ENCODE data around the gene HLX.

Gene HLX

GRCh38 chr1:220901881-220902280 lies 22.6 kb downstream of the HLX start:
- FAIRE-seq = no peak

GRCh38 chr1:220902916-220903315 lies 23.7 kb downstream of the HLX start:
- FAIRE-seq = no peak

GRCh38 chr1:220904876-220905275 lies 25.6 kb downstream of the HLX start:
- FAIRE-seq = no peak

GRCh38 chr1:220905650-220906560 lies 26.7 kb downstream of the HLX start:
- no peak for FAIRE-seq

- no peak for FAIRE-seq
Measured at GRCh38 chr1:220906561-220907334, 27.5 kb downstream of the HLX start.

- FAIRE-seq = no peak
Measured at GRCh38 chr1:220908757-220909156, 29.5 kb downstream of the HLX start.

- no peak for FAIRE-seq
Measured at GRCh38 chr1:220910021-220910420, 30.8 kb downstream of the HLX start.

- FAIRE-seq = no peak
Measured at GRCh38 chr1:220914283-220915116, 35.3 kb downstream of the HLX start.

- no peak for FAIRE-seq
Measured at GRCh38 chr1:220915117-220915440, 35.8 kb downstream of the HLX start.

- no peak for FAIRE-seq
Measured at GRCh38 chr1:220915954-220916353, 36.7 kb downstream of the HLX start.

GRCh38 chr1:220917101-220917500 lies 37.9 kb downstream of the HLX start:
- no peak for FAIRE-seq

- FAIRE-seq = no peak
Measured at GRCh38 chr1:220917535-220918209, 38.4 kb downstream of the HLX start.

GRCh38 chr1:220918285-220918951 lies 39.2 kb downstream of the HLX start:
- FAIRE-seq = no peak

- no peak for FAIRE-seq
Measured at GRCh38 chr1:220920967-220921366, 41.7 kb downstream of the HLX start.

- FAIRE-seq = no peak
Measured at GRCh38 chr1:220921498-220921897, 42.3 kb downstream of the HLX start.

- no peak for FAIRE-seq
Measured at GRCh38 chr1:220921971-220922635, 42.9 kb downstream of the HLX start.

GRCh38 chr1:220922951-220923350 lies 43.7 kb downstream of the HLX start:
- no peak for FAIRE-seq

- FAIRE-seq = no peak
Measured at GRCh38 chr1:220924331-220924970, 45.2 kb downstream of the HLX start.

GRCh38 chr1:220925707-220926106 lies 46.5 kb downstream of the HLX start:
- no peak for FAIRE-seq

GRCh38 chr1:220926146-220926545 lies 46.9 kb downstream of the HLX start:
- FAIRE-seq = no peak

GRCh38 chr1:220927442-220927841 lies 48.2 kb downstream of the HLX start:
- FAIRE-seq = no peak

Measured in islet of Langerhans (tissue), 1 donor.